OCI-LY7 (cell line): ENCODE data around the gene MAP3K19.

Source experiments
- EZH2phosphoT487 ChIP-seq: fragments of 200-600 bp; sonication (generic); IDR thresholded peaks from 2 replicates; pipeline ENCODE4 v1.6.1; 2018; ENCODE audit warnings: low read depth, borderline replicate concordance, mild to moderate bottlenecking, mixed run types, antibody characterized with exemption, low read length, moderate library complexity, mixed read lengths
- TF ChIP-seq, protein P1 (sequence below): fragments of 200-600 bp; sonication (generic); conservative IDR thresholded peaks from 2 replicates; pipeline ENCODE4 v1.5.1; 2014; ENCODE audit warnings: mild to moderate bottlenecking, antibody characterized with exemption, low read length, moderate library complexity, mixed read lengths

DNA sequence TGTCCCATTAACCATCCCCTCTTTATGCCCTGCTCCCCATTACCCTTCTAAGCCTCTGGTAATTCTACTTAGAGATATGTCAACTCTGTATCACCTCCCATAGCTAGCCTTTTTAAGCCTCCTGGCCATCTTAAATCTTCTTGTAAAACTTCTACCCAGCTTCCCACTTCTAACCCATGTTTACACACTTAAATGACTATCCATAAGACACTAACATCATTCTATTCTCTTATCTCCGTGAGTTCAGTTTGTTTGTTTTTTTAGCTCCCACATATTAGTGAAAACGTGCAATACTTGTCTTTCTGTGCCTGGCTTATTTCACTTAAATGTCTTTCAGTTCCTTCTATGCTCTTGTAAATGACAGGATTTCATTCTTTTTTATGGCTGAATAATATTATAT, 47.3 kb upstream of the MAP3K19 start:
- TF ChIP-seq, protein P1, sequence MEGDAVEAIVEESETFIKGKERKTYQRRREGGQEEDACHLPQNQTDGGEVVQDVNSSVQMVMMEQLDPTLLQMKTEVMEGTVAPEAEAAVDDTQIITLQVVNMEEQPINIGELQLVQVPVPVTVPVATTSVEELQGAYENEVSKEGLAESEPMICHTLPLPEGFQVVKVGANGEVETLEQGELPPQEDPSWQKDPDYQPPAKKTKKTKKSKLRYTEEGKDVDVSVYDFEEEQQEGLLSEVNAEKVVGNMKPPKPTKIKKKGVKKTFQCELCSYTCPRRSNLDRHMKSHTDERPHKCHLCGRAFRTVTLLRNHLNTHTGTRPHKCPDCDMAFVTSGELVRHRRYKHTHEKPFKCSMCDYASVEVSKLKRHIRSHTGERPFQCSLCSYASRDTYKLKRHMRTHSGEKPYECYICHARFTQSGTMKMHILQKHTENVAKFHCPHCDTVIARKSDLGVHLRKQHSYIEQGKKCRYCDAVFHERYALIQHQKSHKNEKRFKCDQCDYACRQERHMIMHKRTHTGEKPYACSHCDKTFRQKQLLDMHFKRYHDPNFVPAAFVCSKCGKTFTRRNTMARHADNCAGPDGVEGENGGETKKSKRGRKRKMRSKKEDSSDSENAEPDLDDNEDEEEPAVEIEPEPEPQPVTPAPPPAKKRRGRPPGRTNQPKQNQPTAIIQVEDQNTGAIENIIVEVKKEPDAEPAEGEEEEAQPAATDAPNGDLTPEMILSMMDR: no peak
- TF ChIP-seq EZH2phosphoT487: no peak
